H4 (cell line): Measurements from ENCODE around the gene ARL15. TPM values are rescaled to one million over a fixed set of nuclear protein-coding genes. Genes with fewer than 3 reads are reported as not detected.
"Not testable (repeated sequence)": the region's sequence is repeated elsewhere in the genome, so short reads cannot be mapped to it uniquely, and the experiment has no call there.

Experiments used
- DNase-seq: peaks from one replicate; pipeline ENCODE4 v3.0.0-alpha.2; 2015; ENCODE audit warnings: low spot score
- total RNA-seq: library from RNA; depleted of rRNA; stranded (reverse); fragments of >200 nt; shearing (Covaris generic); gene quantifications from 2 replicates; pipeline ENCODE4 v1.2.3, GENCODE V29; 2014

Gene ARL15
- total RNA-seq, 1 experiment from 2014 or later = 15.3 TPM

DNA sequence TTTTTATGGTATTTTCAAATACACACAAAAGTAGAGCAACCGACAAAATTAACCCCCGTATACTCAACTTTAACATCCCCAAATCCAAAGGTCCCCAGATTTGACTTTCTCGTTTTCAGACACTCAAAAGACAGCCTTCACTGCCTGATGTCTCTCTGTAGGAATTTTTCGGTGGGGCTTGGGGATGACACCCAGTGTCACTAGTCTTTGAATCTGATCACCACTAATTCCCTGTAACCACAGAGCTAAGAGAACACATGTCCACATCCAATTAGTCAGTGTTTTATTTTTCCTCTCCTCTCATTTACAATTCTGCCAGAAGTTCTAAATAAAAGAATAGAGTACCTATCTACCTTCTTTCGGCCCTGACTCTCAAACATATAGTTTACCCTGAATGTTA lies 324.6 kb downstream of the ARL15 start:
- DNase-seq = no peak

DNA sequence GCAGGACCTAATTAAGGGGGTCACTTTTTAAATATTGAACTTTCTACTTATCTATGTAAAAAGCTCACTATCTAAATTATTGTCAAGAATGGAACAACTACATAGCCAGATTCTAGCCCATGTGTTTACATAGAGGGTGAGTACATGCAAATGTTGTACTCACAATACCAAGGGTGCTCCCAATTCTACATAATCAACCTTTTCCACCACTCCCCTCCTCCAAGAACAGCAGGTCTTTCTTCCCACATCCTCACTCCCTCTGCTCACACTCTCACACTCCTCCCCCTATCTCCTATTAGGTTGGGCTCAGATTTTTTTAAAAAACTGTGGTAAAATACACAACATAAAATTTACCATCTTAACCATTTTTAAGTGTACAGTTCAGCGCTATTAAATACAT lies 325.4 kb downstream of the ARL15 start:
- no peak for DNase-seq

DNA sequence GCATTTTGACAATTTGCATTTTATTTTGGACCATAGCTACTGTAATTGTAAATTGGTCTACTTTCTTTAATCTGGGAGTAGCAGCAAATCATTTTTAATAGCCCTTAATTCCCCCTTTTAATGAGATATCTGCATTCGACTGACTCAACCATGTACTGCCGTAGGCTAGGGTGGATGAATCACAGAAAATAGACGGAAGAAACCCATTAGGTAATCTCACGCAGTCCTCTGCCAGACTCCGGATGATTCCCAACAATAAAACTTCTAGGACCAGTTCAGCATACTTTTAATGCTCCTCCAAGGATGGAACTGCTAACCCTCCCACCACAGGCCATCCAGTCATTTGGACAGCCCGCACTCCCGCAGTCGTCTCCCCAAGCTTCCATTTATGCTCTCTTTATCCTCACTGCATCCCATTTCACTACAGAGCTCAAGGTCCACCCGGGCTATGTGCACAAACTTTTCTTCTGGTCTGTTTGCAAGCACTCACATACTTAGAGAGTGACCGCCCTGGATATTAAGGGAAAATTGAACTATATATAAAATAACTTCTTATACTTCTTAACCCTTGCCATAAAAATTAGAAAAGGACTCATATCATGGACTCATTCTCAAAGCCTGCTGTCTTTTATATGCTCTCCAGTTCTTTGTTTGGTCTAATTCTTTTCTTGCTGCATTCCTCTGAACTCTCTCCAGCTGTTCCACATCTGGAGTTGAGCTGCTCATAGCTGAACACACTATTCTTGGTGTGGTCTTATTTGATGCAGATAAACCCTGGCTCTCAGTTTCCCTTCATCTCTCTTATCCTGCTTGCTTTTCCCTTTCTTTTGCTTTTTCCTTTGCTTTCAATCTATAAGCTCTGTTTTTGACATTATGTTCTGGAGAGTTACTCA lies 326.6 kb downstream of the ARL15 start:
- peak; percentile 39 for DNase-seq

DNA sequence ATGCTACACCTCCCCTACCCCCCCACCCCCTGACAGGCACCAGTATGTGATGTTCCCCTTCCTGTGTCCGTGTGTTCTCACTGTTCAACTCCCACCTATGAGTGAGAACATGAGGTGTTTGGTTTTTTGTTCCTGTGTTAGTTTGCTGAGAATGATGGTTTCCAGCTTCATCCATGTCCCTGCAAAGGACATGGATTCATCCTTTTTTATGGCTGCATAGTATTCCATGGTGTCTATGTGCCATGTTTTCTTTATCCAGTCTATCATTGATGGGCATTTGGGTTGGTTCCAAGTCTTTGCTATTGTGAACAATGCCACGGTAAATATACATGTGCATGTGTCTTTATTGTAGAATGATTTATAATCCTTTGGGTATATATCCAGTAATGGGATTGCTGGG lies 328.1 kb downstream of the ARL15 start:
- DNase-seq = not testable (repeated sequence)

DNA sequence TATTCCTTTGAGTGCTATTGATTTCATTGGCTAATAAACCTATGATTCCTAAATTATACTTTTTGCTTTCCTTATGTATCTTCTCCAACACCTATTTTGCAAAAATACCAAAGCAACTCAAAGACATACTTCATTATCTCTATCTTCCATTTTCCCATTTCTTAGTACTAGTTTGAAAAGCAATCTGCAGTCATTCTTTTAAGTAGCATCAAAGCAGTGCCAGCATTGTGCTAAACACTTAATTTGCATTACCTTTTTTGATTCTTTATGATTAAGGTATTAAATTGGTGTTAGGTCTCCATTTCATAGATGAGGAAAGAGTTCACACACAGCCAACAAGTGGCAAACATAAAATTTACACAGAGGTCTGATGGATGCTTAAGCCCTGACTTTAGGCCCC lies 330.3 kb downstream of the ARL15 start:
- DNase-seq = no peak

DNA sequence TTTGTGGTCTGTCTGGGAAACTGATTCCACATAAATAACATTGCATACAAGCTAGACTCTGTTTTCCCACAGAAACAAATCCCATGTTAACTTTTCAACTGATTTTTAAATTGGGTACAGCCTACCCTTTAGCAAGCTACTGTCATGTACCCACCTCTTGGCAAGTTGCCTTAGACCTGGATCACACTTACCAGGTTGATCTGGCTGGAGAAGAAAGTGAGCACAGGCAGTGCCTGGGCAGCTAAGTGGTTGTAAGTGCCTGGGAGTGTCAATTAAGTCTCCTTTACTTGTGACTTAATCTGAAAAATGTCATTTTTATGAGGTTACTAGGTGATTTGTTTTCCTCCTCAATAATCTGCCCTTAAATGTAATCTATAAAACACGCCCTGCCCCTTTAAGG lies 336.4 kb downstream of the ARL15 start:
- no peak for DNase-seq

DNA sequence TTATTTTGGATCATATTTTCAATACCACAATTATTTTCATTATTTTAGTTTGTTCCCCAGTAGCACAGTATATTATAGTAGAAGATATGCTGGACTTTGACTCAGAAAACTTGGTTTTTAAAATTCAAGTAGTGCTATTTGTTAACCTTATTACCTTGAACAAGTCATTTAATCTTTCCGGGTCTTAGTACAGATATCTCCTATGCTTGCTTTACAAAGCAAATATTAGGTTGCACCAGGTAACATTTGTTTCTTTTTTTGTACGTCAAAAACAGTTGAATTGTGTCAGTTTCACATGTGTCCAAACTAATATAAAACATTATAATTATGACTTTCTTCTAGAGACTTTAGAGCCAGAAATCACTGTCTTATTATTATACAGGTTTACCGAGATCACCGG lies 338.1 kb downstream of the ARL15 start:
- DNase-seq = no peak

DNA sequence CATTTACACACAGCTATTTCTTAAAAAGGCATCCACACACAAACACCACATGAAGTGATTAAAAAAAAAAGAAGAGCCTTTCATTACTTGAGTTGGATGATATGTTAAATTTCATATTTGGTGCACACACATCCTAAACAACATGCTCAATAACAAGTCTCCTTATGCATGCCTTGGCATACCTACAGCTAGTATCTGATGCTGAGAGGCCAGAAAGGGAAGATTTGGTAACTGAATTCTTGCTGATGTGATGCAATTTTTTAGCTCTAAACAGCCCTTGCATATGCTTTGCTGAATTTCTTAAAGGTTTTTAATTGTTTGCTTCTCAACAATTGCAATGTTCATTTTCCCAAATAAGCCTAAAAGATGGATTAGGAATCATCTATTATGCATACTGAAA lies 338.8 kb downstream of the ARL15 start:
- no peak for DNase-seq

DNA sequence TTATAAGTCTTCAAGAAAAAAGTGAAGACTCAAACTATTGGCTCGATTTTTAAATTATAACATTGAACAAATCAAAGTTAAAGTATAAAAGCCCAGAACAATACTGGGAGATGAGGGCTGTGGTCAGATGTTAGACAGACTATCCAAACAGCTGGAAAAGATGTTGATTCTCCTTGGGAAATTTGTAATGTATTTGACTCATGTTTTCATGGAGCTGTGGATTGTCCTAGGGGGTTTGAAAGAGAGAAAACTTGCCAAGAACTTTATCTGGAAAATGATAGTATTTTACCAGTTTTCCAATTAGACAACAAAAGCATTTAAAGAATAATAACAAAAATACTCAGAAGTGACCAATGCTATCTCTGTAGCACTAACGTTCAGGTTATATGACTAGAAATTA lies 339.2 kb downstream of the ARL15 start:
- no peak for DNase-seq

DNA sequence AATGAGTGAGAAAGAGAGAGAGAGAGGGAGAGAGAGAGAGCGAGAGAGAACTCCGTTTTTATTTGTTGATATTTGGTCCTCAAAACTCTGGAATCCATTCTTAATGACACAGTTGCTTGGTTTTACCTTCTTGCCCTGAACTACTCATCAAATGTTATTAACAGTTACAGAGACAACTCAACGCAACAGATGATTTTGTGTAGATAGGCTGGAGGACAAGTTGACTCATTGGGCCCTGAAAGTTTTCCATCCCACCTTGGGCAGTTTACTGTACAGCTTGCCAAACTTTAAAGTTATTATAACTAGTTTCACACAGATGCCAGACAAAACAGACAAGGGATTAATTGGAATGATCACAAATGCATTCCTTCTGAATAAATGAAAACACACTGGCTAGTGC lies 339.9 kb downstream of the ARL15 start:
- DNase-seq = no peak

DNA sequence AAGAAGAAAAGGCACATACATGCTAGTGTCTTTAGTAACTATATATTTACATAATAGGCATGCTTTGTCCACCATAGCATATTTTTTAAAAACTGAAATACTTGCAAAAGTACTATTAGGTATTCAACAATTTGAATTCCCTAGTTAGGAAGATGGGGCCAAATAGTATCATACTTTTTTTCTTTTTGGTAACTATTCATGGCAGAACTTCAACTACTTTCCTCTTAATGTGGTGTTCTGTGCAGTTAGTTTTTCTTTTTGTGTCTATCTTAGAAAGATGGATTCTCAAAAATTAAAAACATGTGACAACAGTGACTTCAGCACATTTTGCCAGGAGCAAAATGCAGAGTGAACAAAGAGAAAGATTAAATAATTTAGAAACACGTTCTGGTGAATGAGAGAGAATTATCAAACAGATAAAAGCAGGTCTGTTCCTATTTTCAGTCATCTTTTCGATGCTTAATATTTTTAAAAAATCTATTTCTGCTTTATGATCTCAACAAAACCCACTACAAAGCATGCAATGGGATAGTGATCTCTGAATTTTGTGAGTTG lies 341.1 kb downstream of the ARL15 start:
- no peak for DNase-seq

DNA sequence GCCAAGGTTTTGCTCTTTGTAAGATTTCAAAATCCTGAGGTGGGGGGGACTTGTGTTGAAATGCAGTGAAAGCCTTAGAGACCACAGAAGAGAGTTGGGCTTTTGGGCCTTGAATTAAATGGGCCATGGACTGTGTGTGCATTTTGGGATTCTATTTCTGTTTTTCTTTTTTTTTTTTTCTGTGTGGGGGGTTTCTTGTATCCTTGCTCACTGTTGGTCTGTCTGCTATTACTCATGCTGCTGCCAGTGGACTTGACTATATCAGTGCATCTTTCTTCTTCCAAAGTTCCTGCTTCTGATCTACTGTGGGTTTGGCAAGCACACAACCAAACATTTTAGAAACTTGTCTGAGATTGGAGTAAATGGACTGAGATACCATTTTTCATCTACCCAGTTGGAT lies 344.9 kb downstream of the ARL15 start:
- no peak for DNase-seq

DNA sequence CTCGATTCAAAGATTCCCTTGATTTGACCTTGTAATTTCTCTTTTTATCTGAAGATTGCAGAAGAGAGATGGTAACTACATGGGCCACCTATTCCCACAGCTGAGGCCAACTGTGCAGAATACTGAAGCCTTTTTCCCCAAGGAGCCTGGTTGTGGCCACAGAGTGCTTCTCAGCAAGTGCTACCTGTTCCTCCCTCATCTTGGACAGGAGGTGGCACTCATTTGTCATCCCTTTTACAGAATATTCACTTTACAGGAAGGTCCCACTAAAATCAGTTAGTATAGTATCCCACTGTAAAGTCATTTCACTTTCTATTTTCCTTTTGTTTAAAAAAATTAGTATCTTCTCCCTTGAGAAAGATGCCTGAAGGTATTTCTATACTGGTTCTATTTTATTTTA lies 346.4 kb downstream of the ARL15 start:
- DNase-seq = no peak

DNA sequence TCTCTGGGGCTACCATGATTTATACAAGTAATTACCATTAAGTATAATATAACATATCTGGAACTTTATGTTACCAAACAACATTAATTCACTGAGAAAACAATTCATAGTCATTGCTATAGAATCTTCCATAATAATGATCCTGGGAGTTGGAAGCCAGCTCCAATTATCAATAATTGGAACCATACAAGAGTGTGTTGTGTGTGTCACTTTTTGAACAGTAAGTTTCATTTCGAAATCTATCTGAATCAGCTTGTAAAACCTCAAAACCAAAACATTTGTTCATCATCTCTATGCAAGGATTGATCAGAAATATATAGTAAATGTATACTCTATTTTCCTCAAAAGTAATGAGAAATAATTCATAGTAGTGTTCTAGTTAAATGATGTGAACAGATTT lies 348.1 kb downstream of the ARL15 start:
- no peak for DNase-seq

DNA sequence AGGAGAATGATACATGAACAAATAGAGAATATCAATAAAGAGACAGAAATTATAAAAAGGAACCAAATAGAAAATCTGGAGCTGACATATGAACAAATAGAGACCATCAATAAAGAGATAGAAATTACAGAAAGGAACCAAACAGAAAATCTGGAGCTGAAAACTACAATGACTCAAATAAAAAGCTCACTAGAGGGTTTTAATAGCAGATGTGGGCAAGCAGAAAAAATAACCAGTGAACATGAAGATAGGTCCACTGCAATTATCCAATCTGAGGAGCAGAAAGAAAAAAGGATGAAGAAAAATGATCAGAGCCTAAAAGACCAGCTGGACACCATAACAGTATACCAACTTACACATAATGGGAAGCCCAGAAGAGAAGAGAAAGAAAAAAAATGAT lies 353.7 kb downstream of the ARL15 start:
- no peak for DNase-seq

DNA sequence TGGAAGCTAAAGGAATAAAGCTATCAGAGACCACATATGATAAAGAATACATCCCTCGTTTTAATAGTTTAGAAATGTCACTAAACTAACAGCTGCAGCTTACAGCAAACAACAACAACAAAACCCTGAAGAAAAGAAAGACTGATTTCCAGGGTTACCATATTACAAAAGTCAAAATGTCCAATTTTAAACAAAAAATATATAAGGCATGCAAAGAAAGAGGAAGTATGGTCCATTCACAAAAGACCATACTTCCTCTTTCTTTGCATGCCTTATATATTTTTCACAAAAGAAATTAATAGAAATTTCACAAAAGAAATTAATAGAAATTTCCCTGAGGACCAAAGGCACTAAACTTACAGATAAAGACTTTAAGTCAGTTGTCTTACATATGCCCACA lies 354.2 kb downstream of the ARL15 start:
- no peak for DNase-seq

DNA sequence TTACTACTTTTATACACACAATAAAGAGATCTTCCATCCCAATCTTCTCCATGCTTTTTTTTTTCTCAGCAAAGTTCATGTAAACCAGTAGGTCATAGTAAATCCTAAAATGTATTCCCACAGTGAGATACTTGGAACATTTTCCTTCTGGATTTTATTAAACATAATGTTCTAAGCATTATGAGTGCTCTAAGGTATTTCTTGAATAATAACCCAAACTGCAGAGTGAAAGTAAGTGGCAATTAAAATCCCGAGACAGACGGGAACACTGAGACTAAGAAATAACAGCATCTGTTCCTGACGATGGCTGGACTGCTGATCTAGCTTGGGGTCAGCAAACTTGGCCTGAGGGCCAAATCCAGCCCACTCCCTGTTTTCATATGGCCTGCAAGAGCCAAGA lies 359.8 kb downstream of the ARL15 start:
- DNase-seq = no peak

DNA sequence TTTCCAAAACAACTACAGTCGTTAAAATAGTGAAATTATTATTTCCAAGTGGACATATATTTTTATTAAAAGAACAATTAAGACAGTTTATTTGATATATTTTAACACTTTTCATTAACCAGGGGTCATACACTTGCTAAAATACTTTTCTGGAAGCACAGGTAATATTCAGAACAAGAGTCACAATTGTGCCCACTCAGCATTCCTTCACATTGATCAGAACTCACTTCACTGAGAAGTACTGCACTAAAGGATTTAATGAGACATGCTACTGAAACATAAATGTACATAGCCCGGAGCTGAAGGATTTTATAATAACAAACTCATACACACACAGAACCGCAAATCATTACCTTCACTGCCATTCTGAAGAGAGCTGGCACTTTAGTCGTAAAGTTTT lies 361.8 kb downstream of the ARL15 start:
- no peak for DNase-seq

DNA sequence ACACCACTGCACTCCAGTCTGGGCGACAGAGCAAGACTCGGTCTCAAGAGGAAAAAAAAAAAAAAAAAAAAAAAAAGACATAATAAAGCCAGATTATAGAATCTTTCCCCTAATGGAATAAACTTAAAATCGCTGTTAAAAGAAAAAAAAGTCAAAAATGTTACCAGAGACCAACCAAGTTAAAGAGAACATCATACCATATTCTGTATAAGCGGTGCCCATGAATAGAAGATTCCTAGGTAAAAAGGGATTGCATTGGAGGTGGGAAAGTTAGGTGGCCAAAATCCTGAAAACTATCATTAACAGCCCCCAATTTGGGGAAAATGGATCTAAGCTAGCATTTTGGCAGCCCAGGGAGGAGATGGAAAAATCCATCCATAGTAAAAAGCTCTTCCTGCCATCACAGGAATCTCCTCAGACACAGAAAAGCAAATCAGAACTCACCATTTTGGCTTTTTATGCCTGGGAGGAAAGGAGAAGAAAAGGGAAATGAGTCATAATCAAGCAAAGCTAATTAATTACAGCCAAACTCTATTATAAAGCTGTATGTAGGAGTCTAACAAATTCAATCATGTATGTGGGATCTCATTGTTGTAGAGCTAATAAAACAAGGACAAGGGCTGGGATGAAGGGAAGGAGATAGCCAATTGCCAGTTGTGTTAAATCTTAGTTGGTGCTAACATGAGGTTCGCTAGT lies 363.8 kb downstream of the ARL15 start:
- DNase-seq = no peak

DNA sequence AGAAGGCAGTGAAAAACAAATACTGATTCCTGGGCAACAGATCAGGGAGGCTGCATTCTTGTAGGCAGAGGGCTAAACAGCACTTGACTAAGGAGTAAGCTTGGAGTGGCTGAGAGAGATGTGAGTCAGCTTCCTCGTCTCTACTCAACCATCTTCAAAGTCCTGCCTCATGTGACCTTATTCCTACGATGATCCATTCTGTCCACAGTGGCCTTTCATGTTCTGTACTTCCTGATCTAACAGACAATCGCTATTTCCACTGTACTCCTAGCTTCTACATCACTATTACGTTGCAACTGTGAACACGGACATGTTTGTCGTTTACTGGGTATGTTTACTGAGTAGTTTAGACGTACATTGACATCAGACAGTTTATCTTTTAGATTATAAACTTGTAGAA lies 365.4 kb downstream of the ARL15 start:
- no peak for DNase-seq

DNA sequence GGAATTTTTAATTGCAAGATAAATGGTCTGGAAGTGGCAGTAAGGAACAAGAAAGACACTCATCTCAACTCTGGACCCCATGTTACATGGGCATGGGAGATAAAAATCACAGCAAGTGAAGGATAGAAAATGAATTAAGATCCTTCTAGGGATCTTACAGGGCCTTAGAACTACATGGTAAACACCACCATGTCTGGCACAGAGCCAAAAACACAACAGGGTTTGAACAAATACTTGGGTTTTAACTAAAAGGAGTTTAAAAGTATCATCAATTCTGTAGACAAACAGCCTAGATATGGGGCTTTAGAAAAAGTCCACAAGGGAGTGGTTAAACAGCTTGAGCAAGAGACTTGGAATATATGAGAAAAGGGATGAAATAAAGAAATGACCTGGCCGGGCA lies 366.4 kb downstream of the ARL15 start:
- DNase-seq = no peak

DNA sequence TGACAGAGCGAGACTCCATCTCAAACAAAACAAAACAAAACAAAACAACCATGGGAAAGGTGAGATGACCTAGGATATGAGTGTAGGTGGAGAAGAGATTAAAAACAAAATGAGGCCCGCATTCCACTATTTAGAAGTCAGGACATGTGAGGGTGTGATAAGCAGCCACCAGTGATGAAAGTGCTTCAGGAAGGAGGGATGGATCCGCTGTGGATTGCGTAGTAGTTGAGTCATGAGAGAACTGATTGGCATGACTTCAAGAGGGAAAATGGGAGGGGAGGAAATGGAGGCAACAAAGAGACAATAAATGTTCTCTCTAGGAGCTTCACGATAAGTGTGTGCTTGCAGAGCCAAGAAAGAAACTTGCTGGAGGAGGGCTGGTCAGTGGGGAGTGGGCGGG lies 367.6 kb downstream of the ARL15 start:
- DNase-seq = no peak

DNA sequence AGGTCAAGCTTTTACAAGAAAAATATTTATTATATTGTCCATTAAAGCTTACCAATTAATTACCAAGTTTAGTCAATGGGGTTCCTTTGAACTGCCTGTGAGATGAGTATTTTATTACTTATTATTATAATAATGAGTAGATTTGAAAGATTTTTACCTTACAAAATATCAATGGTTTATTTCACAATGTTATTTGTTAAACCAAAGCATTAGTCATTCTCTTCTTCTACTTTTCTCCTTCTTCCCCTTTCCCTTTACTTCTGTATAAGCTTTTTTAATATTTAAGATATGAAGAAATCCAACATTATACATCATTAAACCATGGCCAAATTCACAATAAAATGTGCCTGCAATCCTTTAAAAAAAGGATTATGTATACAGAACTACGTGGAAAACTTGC lies 369.5 kb downstream of the ARL15 start:
- DNase-seq = no peak
